A549 (cell line): ENCODE results near the gene ELL. TPM values are rescaled to one million over a fixed set of nuclear protein-coding genes. Genes with fewer than 3 reads are reported as not detected.

ENCODE experiments used
- ATAC-seq, 2 experiments: fragments of 200-7000 bp in 1 of 2; fragments of >200 bp in 1 of 2; cut with Nextera tagmentation in 1 of 2; cut with Tn5 transposase in 1 of 2; 3 replicates each; pipeline versions ENCODE4 v1.8.0 to v1.9.1; 2018 to 2020; ENCODE audit warnings: mild to moderate bottlenecking in 1 of 2, moderate library complexity in 1 of 2
- CTCF ChIA-PET: fragments of 300-600 bp; sonication (Branson Sonifier 250); formaldehyde crosslinking; extraction: SDS; loops from one replicate; lab custom pipeline; 2021; ENCODE audit warnings: antibody characterized with exemption, inconsistent platforms; lab: Yijun Ruan, JAX
- POLR2A ChIA-PET: fragments of 350-600 bp; formaldehyde crosslinking; extraction: SDS; loops from one replicate; lab custom pipeline; 2021; ENCODE audit warnings: antibody characterized with exemption, inconsistent platforms; lab: Yijun Ruan, JAX
- DNase-seq, 2 experiments: peaks; one replicate each; pipeline versions ENCODE4 v3.0.0 to v3.0.0-alpha.2; 2011 to 2016; ENCODE audit warnings: low read depth in 1 of 2, low spot score in 1 of 2
- FAIRE-seq: peaks from 2 replicates; lab custom pipeline; 2011; peaks lifted over from hg19 to GRCh38; lab: Jason Lieb, UNC
- H3K27ac ChIP-seq, 2 experiments: fragments of >200 bp; sonication (Bioruptor Twin); formaldehyde crosslinking; 3 replicates each; pipeline ENCODE4 v1.5.1; 2016 to 2017
- H3K4me1 ChIP-seq: fragments of >200 bp; sonication (Bioruptor Twin); formaldehyde crosslinking; 3 replicates; pipeline ENCODE4 v1.6.1; 2016
- H3K4me2 ChIP-seq: fragments of >200 bp; sonication (Bioruptor Twin); formaldehyde crosslinking; 3 replicates; pipeline ENCODE4 v1.6.1; 2016
- H3K4me3 ChIP-seq: fragments of >200 bp; sonication (Bioruptor Twin); formaldehyde crosslinking; 3 replicates; pipeline ENCODE4 v1.5.1; 2016
- H3K9me3 ChIP-seq: fragments of >200 bp; sonication (Bioruptor Twin); formaldehyde crosslinking; 3 replicates; pipeline ENCODE4 v1.6.1; 2016
- BCL3 ChIP-seq: fragments of >200 bp; sonication (Bioruptor Twin); formaldehyde crosslinking; IDR thresholded peaks from 3 replicates; pipeline ENCODE4 v1.6.1; 2016
- BHLHE40 ChIP-seq: IDR thresholded peaks from 2 replicates; pipeline ENCODE4 v1.6.1; 2012; ENCODE audit warnings: low read depth, low read length, inconsistent platforms
- CTCF ChIP-seq: fragments of >200 bp; sonication (Bioruptor Twin); formaldehyde crosslinking; IDR thresholded peaks from 3 replicates; pipeline ENCODE4 v1.5.1; 2016
- FOSB ChIP-seq: fragments of 250-450 bp; sonication (Bioruptor Pico); IDR thresholded peaks from 2 replicates; pipeline ENCODE4 v1.5.0; 2020; ENCODE audit warnings: mild to moderate bottlenecking, moderate library complexity
- HOXA7 ChIP-seq: fragments of 250-450 bp; sonication (Bioruptor Pico); IDR thresholded peaks from 2 replicates; pipeline ENCODE4 v1.5.0; 2020; ENCODE audit warnings: mild to moderate bottlenecking, moderate library complexity
- HOXB5 ChIP-seq: fragments of 250-450 bp; sonication (Bioruptor Pico); IDR thresholded peaks from 2 replicates; pipeline ENCODE4 v1.5.0; 2020; ENCODE audit warnings: mild to moderate bottlenecking, moderate library complexity
- JUN ChIP-seq, 2 experiments: fragments of >200 bp; sonication (Bioruptor Twin); formaldehyde crosslinking; IDR thresholded peaks; 2 replicates in 1 of 2; 3 replicates in 1 of 2; pipeline ENCODE4 v1.6.1; 2016 to 2017
- JUNB ChIP-seq: fragments of >200 bp; sonication (Bioruptor Twin); formaldehyde crosslinking; IDR thresholded peaks from 2 replicates; pipeline ENCODE4 v1.6.1; 2016
- MAFK ChIP-seq: fragments of 450-650 bp; IDR thresholded peaks from 2 replicates; pipeline ENCODE4 v1.6.1; 2014; ENCODE audit not compliant: partially characterized antibody
- MAX ChIP-seq: IDR thresholded peaks from 2 replicates; pipeline ENCODE4 v1.6.1; 2012
- MYC ChIP-seq: IDR thresholded peaks from 2 replicates; pipeline ENCODE4 v1.6.1; 2012; ENCODE audit warnings: mild to moderate bottlenecking, inconsistent platforms, low read length, improper control_type of control experiment, borderline replicate concordance
- NFE2L2 ChIP-seq: fragments of 150-350 bp; conservative IDR thresholded peaks from 2 replicates; pipeline ENCODE4 v1.6.1; 2014; ENCODE audit warnings: low read length
- NR3C1 ChIP-seq: fragments of >200 bp; sonication (Bioruptor Twin); formaldehyde crosslinking; IDR thresholded peaks from 3 replicates; pipeline ENCODE4 v1.6.1; 2017
- PBX3 ChIP-seq: IDR thresholded peaks from 2 replicates; pipeline ENCODE4 v1.6.1; 2012
- PHF8 ChIP-seq: fragments of 200-600 bp; sonication (generic); IDR thresholded peaks from 2 replicates; pipeline ENCODE4 v1.6.1; 2016; ENCODE audit warnings: low read depth, mild to moderate bottlenecking, antibody characterized with exemption, moderate library complexity, borderline replicate concordance
- RARB ChIP-seq: fragments of 250-450 bp; sonication (Bioruptor Pico); IDR thresholded peaks from 2 replicates; pipeline ENCODE4 v1.8.0; 2021; ENCODE audit warnings: mild to moderate bottlenecking, moderate library complexity
- SREBF2 ChIP-seq: fragments of 450-650 bp; IDR thresholded peaks from 2 replicates; pipeline ENCODE4 v1.6.1; 2014; ENCODE audit warnings: mild to moderate bottlenecking, moderate library complexity
- TP53 ChIP-seq: fragments of 250-450 bp; sonication (Bioruptor Pico); IDR thresholded peaks from 2 replicates; pipeline ENCODE4 v1.5.0; 2021; ENCODE audit warnings: mild to moderate bottlenecking, moderate library complexity
- ZNF302 ChIP-seq: fragments of 250-450 bp; sonication (Bioruptor Pico); IDR thresholded peaks from 2 replicates; pipeline ENCODE4 v1.9.0; 2021; ENCODE audit warnings: inconsistent platforms, mild to moderate bottlenecking, moderate library complexity
- WGBS: methylation state at CpG from one replicate; pipeline ENCODE4 v1.1.6; 2017; ENCODE audit errors: missing lambda C conversion rate; 5-methylcytosine and 5-hydroxymethylcytosine counted together
- polyA plus RNA-seq, 4 experiments: library from polyadenylated mRNA; depleted of rRNA in 3 of 4; stranded (reverse); fragments of >200 nt; fragmentation: RNase III in 1 of 4; extraction: RNeasy Plus Mini Kit Qiagen cat#74134 plus additional on column Dnase treatment in 1 of 4; gene quantifications; 2 replicates in 3 of 4; 3 replicates in 1 of 4; pipeline ENCODE4 v1.2.3, GENCODE V29; 2011 to 2017
- TF ChIP-seq, protein P1 (sequence below): fragments of 450-650 bp; IDR thresholded peaks from 2 replicates; pipeline ENCODE4 v1.6.1; 2014; ENCODE audit warnings: antibody characterized with exemption

The ELL gene
- polyA plus RNA-seq, 2 of the 4 experiments (the other 2 are of a cell fraction) = 1.6 to 3.6 TPM

- no peaks in the 10 kb centered on the region for H3K9me3 ChIP-seq
- peak overlapping the region; percentile 76 for H3K4me3 ChIP-seq
- peaks cover 30% of the 10 kb centered on the region for H3K4me1 ChIP-seq
- WGBS = 95% methylated on average over 22 of the region's 67 CpGs
- DNase-seq (peak; percentile 80 to 91), FAIRE-seq (no peak), ATAC-seq (peak; percentile 30 to 71)
- POLR2A ChIA-PET = interaction anchor here (0.6 kb wide), 1 partner anchor 111 kb away, joined by 4 read pairs; no protein-coding TSS in a partner anchor
- TF ChIP-seq MAX (peak; percentile 55; the same call in 1 of the 2 replicates), SREBF2 (no peak)
- peak overlapping the region; percentile 82 to 96 for H3K27ac ChIP-seq
- CTCF ChIA-PET = no interaction called here
- H3K4me2 ChIP-seq = peak overlapping the region; percentile 98
Observed at GRCh38 chr19:18436671-18437490, 85.0 kb downstream of the ELL start.

DNA sequence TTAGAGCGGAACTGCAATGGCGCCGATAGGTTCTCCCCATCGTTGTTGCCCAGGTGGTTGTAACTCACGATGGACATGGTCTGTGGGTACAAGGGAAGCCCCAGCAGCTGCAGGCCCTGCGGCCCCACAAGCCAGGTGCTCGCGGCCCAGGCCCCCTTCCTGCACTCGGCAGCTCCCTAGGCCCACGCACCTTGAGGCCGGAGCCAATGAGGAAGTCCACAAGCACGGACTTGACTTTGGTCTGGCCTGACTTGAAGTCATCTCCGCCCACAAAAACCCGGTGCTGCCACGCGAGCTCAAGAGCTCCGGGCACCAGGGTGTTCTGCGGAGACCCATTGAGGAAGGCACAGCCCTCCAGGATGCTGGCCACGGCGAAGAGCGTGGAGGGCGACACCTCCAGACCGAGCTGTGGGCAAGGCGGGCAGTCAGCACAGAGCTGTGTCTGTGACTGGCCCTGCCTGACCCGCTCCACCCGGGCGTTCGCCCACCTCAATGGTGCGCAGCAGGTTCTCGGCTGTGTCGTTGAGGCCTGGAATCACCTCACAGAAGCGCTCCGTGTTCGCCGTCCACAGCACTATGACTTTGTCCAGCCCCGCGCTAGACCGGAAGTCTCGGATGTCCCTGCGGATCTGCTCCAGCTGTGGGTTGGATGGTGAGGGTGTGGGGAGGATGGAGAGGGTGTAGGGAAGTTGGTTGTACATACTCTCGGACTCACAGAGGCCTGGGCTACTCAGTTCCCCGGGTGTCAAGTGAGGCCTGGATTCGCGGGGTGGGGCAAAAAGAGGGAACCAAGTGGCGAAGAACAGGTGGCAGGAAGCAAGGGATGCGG lies 85.8 kb downstream of the ELL start:
- Histone ChIP-seq H3K4me2 (peak overlapping the region; percentile 98; the same call in 2 of the 3 replicates), H3K4me1 (peaks cover 29% of the 10 kb centered on the region), H3K9me3 (no peaks in the 10 kb centered on the region), H3K27ac (peak overlapping the region in 1 of 2 experiments; percentile 96; a peak in 3 of 6 replicates), H3K4me3 (no peak overlapping the region; the same call in 2 of the 3 replicates)
- DNase-seq = no peak
- ATAC-seq = no peak
- ChIA-PET POLR2A (no interaction called here), CTCF (interaction anchor here (1.4 to 1.7 kb wide), 4 partner anchors 15 to 26 kb away, joined by 3 to 8 read pairs (median 4); partner anchors contain the start of gene SSBP4)
- no peak for FAIRE-seq
- WGBS = 95% methylated on average over 31 of the region's 46 CpGs
- TF ChIP-seq HOXB5 (CRISPR knock-in tag) (no peak), FOSB (CRISPR knock-in tag) (no peak), RARB (CRISPR knock-in tag) (no peak), TP53 (CRISPR knock-in tag) (no peak), NFE2L2 (no peak), PHF8 (no peak), SREBF2 (no peak), NR3C1 (no peak), ZNF302 (CRISPR knock-in tag) (no peak), JUN (IDR thresholded peaks at IDR 0.05) (no peak), MYC (no peak), BHLHE40 (no peak), JUNB (no peak), CTCF (no peak), PBX3 (no peak), BCL3 (no peak), MAFK (no peak), HOXA7 (no peak)
- TF ChIP-seq, protein P1, sequence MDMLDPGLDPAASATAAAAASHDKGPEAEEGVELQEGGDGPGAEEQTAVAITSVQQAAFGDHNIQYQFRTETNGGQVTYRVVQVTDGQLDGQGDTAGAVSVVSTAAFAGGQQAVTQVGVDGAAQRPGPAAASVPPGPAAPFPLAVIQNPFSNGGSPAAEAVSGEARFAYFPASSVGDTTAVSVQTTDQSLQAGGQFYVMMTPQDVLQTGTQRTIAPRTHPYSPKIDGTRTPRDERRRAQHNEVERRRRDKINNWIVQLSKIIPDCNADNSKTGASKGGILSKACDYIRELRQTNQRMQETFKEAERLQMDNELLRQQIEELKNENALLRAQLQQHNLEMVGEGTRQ = no peak
